HepG2 (cell line): ENCODE data around the gene SWSAP1. TPM values are rescaled to one million over a fixed set of nuclear protein-coding genes. Genes with fewer than 3 reads are reported as not detected.
A peak's percentile ranks its signal among the peaks of the same experiment; 100 is the strongest.

Source experiments
- EED ChIP-seq: sonication (generic); formaldehyde crosslinking; IDR thresholded peaks from 2 replicates; pipeline ENCODE4 v1.5.0; 2020; ENCODE audit warnings: mild to moderate bottlenecking, missing genetic modification reagents
- EZH2 ChIP-seq: conservative IDR thresholded peaks from 2 replicates; pipeline ENCODE4 v1.6.1; 2012; ENCODE audit warnings: mild to moderate bottlenecking, low read depth, low read length, moderate library complexity
- FOXO1 ChIP-seq: sonication (generic); formaldehyde crosslinking; IDR thresholded peaks from 2 replicates; pipeline ENCODE4 v1.4.0; 2020; ENCODE audit warnings: missing genetic modification reagents
- KDM5A ChIP-seq: fragments of 200-600 bp; sonication (generic); IDR thresholded peaks from 2 replicates; pipeline ENCODE4 v1.7.0; 2018; ENCODE audit warnings: antibody characterized with exemption, mild to moderate bottlenecking, low read length, borderline replicate concordance
- RAD51 ChIP-seq: fragments of 450-650 bp; IDR thresholded peaks from 2 replicates; pipeline ENCODE4 v1.6.1; 2016; ENCODE audit warnings: borderline replicate concordance
- RARG ChIP-seq: sonication (generic); formaldehyde crosslinking; IDR thresholded peaks from 2 replicates; pipeline ENCODE4 v1.4.0; 2020; ENCODE audit warnings: low read depth, mild to moderate bottlenecking, missing genetic modification reagents
- SIX1 ChIP-seq: sonication (generic); formaldehyde crosslinking; IDR thresholded peaks from 2 replicates; pipeline ENCODE4 v1.4.0; 2020; ENCODE audit warnings: missing genetic modification reagents, borderline replicate concordance
- SMC3 ChIP-seq: IDR thresholded peaks from 2 replicates; pipeline ENCODE4 v1.6.1; 2011; ENCODE audit warnings: low read length, improper control_type of control experiment
- THYN1 ChIP-seq: sonication (generic); formaldehyde crosslinking; IDR thresholded peaks from 2 replicates; pipeline ENCODE4 v1.8.1; 2023; ENCODE audit warnings: low read depth, mild to moderate bottlenecking, moderate library complexity, missing genetic modification reagents, borderline replicate concordance
- ZFAT ChIP-seq: sonication (generic); formaldehyde crosslinking; conservative IDR thresholded peaks from 2 replicates; pipeline ENCODE4 v1.8.1; 2023; ENCODE audit warnings: missing genetic modification reagents, inconsistent platforms
- ZMYM4 ChIP-seq: sonication (generic); formaldehyde crosslinking; IDR thresholded peaks from 2 replicates; pipeline ENCODE4 v1.8.1; 2023; ENCODE audit warnings: mild to moderate bottlenecking, missing genetic modification reagents
- ZNF343 ChIP-seq: sonication (generic); formaldehyde crosslinking; IDR thresholded peaks from 2 replicates; pipeline ENCODE4 v1.4.0; 2020; ENCODE audit warnings: mild to moderate bottlenecking, missing genetic modification reagents
- ZNF562 ChIP-seq: sonication (generic); formaldehyde crosslinking; IDR thresholded peaks from 2 replicates; pipeline ENCODE4 v1.8.0; 2022; ENCODE audit warnings: missing genetic modification reagents, borderline replicate concordance
- ZNF574 ChIP-seq: sonication (generic); formaldehyde crosslinking; IDR thresholded peaks from 2 replicates; pipeline ENCODE4 v1.4.0; 2020; ENCODE audit warnings: missing genetic modification reagents
- ZNF629 ChIP-seq: sonication (generic); formaldehyde crosslinking; conservative IDR thresholded peaks from 2 replicates; pipeline ENCODE4 v1.5.0; 2020; ENCODE audit warnings: missing genetic modification reagents
- ZNF713 ChIP-seq: sonication (generic); formaldehyde crosslinking; IDR thresholded peaks from 2 replicates; pipeline ENCODE4 v1.4.0; 2020; ENCODE audit warnings: mild to moderate bottlenecking, missing genetic modification reagents
- polyA plus RNA-seq, 8 experiments: library from polyadenylated mRNA; depleted of rRNA in 3 of 8; stranded (reverse) in 7 of 8; unstranded in 1 of 8; fragments of >200 nt; fragmentation: Illumina TruSeq in 4 of 8; extraction: Trizol in 4 of 8; gene quantifications; 2 replicates each; pipeline versions ENCODE4 v1.2.1 to v1.2.3, GENCODE V29; 2011 to 2016; ENCODE audit warnings: low read depth in 4 of 8, missing spikeins in 1 of 8, mixed read lengths in 1 of 8; ENCODE audit not compliant: insufficient read depth in 1 of 8
- total RNA-seq, 5 experiments: library from RNA; depleted of rRNA; stranded (reverse); fragments of >200 nt; fragmentation: Illumina TruSeq; extraction: Trizol; gene quantifications; 2 replicates each; pipeline ENCODE4 v1.2.3, GENCODE V29; 2016; ENCODE audit warnings: low read depth in 1 of 5
- TF ChIP-seq, protein P1 (sequence below), 2 experiments: sonication (generic) in 1 of 2; formaldehyde crosslinking in 1 of 2; IDR thresholded peaks; 2 replicates each; pipeline versions ENCODE4 v1.4.0 to v1.6.1; 2016 to 2020; ENCODE audit warnings: borderline replicate concordance in 1 of 2, low read depth in 1 of 2, mild to moderate bottlenecking in 1 of 2, missing genetic modification reagents in 1 of 2
- TF ChIP-seq, protein P2 (sequence below): sonication (generic); formaldehyde crosslinking; IDR thresholded peaks from 2 replicates; pipeline ENCODE4 v1.5.1; 2020; ENCODE audit warnings: mild to moderate bottlenecking, moderate library complexity, missing genetic modification reagents

The SWSAP1 gene
- total and polyA plus RNA-seq, 2 of the 13 experiments (the other 11 are each of a cell fraction or from before 2014, with no cell fraction given), result 2.7 to 3.3 TPM

DNA sequence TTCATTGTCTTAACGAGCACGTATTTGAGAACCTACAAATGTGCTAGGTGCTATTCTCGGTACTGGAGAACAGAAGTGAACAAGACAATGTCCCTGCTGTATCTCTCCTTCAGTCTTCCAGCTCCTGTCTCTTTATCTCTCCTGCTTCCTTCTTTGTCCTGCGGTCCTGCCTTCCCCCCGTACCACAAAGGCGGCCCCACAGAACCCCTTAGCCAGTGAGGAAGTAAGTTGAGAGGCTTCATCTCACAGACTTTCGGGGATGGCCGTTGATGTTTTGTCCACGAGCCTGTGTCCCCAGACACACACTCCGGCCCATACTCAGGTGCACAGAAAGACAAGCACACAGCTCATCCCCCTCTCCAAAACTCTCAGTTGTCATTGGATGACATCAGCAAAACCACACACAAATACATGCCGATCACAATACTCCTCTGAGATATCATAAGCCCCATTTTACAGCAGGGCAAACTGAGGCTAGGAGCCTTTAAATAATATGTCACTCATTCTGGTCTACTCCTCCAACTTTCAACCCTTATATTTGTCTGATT is 507 bp upstream of the SWSAP1 start (continued):
- TF ChIP-seq, protein P1, sequence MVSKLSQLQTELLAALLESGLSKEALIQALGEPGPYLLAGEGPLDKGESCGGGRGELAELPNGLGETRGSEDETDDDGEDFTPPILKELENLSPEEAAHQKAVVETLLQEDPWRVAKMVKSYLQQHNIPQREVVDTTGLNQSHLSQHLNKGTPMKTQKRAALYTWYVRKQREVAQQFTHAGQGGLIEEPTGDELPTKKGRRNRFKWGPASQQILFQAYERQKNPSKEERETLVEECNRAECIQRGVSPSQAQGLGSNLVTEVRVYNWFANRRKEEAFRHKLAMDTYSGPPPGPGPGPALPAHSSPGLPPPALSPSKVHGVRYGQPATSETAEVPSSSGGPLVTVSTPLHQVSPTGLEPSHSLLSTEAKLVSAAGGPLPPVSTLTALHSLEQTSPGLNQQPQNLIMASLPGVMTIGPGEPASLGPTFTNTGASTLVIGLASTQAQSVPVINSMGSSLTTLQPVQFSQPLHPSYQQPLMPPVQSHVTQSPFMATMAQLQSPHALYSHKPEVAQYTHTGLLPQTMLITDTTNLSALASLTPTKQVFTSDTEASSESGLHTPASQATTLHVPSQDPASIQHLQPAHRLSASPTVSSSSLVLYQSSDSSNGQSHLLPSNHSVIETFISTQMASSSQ (IDR thresholded peaks at IDR 0.05; ENCODE audit: low read depth), result no peak
- TF ChIP-seq, protein P1 (CRISPR knock-in tag; IDR thresholded peaks at IDR 0.05; ENCODE audit: borderline replicate concordance), result no peak
- TF ChIP-seq RARG, result 0 out of 2 replicates have a peak, but pooled peaks have one; percentile 23
- TF ChIP-seq RAD51, result no peak
- no peak for TF ChIP-seq ZNF343 (CRISPR knock-in tag)
- no peak for TF ChIP-seq ZNF574
- TF ChIP-seq ZNF713 (CRISPR knock-in tag), result no peak
- TF ChIP-seq THYN1 (CRISPR knock-in tag), result no peak
- 0 out of 2 replicates have a peak, but pooled peaks have one; percentile 44 for TF ChIP-seq KDM5A
- TF ChIP-seq SMC3, result no peak
- no peak for TF ChIP-seq EED
- TF ChIP-seq EZH2, result no peak
- no peak for TF ChIP-seq ZFAT (CRISPR knock-in tag)
- TF ChIP-seq ZNF562, result no peak
- TF ChIP-seq FOXO1 (CRISPR knock-in tag), result no peak
- peak; percentile 99 for TF ChIP-seq ZNF629 (CRISPR knock-in tag)
- no peak for TF ChIP-seq ZMYM4
- TF ChIP-seq SIX1 (CRISPR knock-in tag), result no peak
- TF ChIP-seq, protein P2, sequence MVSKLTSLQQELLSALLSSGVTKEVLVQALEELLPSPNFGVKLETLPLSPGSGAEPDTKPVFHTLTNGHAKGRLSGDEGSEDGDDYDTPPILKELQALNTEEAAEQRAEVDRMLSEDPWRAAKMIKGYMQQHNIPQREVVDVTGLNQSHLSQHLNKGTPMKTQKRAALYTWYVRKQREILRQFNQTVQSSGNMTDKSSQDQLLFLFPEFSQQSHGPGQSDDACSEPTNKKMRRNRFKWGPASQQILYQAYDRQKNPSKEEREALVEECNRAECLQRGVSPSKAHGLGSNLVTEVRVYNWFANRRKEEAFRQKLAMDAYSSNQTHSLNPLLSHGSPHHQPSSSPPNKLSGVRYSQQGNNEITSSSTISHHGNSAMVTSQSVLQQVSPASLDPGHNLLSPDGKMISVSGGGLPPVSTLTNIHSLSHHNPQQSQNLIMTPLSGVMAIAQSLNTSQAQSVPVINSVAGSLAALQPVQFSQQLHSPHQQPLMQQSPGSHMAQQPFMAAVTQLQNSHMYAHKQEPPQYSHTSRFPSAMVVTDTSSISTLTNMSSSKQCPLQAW (CRISPR knock-in tag), result no peak
